ENCODE results near the gene KNCN. TPM values are rescaled to one million over a fixed set of nuclear protein-coding genes. Genes with fewer than 3 reads are reported as not detected.

Gene KNCN
- total RNA-seq, 1 donor: not detected

- no peak overlapping the region for H3K4me3 ChIP-seq (ENCODE audit: low read depth, low read length)
- DNase-seq (ENCODE audit: low read depth): no peak
- TF ChIP-seq CTCF (IDR thresholded peaks at IDR 0.05; ENCODE audit: insufficient read depth, low read depth, low read length): no peak
Observed at GRCh38 chr1:46558966-46559365, 7.5 kb upstream of the KNCN start.

DNA sequence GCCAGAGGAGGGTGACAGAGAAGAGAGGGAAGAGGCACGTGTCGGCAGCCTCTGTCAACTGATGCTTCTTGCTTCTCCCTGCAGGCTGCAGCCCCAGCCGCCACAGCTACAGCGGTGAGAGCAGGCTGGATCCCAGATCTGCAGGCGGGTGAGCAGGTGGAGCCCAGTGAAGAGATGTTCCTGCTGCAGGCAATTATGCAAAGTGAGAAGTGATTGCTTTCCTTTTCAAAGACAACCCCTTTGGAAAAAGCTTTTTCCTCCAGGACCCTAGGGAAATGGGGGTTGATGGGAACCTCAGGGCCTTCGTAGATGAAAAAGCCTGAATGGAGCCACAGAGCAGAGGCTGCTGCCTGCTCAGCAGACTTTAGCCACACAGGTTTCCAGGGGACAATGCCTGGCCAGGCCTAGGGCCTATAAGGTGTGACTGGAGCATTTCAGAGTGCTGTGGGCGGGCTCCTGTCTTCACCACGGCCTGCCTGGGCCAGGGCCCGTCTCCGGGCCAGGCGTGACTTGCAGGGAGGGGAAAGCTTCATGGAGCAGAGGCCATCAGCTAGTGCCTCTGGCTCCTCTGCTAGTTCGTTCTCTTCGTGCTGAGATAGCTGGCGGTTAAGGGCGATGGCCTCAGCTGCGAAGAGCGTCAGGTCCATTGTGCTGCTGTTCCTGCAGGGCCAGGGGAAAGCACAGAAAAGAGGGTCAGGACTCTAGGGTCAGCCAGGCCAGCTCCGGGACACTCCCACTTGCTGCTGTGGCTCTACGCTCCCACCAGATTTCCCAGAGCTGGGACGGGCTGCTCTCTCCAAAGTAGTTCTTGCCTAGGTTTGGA lies 6.9 kb upstream of the KNCN start:
- H3K4me3 ChIP-seq (ENCODE audit: low read depth, low read length): no peak overlapping the region
- no peak for TF ChIP-seq CTCF (IDR thresholded peaks at IDR 0.05; ENCODE audit: insufficient read depth, low read depth, low read length)
- DNase-seq (ENCODE audit: low read depth): no peak

- no peak for DNase-seq (ENCODE audit: low read depth)
- no peak for TF ChIP-seq CTCF (IDR thresholded peaks at IDR 0.05; ENCODE audit: insufficient read depth, low read depth, low read length)
Observed at GRCh38 chr1:46557403-46557802, 6.0 kb upstream of the KNCN start.

DNA sequence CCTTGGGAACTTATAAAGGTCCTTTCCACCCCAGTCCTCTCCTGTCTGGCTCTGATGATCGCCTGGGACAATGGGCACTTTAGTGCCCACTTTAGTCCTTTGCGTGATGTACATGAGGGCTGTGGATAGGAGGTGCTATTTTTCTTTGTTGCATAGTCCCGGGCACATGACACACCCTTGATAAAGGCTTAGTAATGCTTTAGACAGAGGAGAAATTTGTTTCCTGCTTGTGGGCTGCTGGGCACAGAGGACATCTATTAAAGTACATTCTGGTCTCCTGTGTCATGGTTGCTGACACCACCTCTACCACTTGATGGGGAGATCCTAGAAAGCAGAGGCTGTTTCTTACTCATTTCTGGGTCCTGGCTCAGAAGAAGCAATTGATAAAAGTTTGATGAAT lies 5.4 kb upstream of the KNCN start:
- H3K4me3 ChIP-seq (ENCODE audit: low read depth, low read length): no peak overlapping the region
- TF ChIP-seq CTCF (IDR thresholded peaks at IDR 0.05; ENCODE audit: insufficient read depth, low read depth, low read length): no peak
- peak; percentile 10 for DNase-seq (ENCODE audit: low read depth)

More at GRCh38 chr1:46557403-46557802, 6.0 kb upstream of the KNCN start:
- H3K4me3 ChIP-seq (ENCODE audit: low read depth, low read length): no peak overlapping the region

DNA sequence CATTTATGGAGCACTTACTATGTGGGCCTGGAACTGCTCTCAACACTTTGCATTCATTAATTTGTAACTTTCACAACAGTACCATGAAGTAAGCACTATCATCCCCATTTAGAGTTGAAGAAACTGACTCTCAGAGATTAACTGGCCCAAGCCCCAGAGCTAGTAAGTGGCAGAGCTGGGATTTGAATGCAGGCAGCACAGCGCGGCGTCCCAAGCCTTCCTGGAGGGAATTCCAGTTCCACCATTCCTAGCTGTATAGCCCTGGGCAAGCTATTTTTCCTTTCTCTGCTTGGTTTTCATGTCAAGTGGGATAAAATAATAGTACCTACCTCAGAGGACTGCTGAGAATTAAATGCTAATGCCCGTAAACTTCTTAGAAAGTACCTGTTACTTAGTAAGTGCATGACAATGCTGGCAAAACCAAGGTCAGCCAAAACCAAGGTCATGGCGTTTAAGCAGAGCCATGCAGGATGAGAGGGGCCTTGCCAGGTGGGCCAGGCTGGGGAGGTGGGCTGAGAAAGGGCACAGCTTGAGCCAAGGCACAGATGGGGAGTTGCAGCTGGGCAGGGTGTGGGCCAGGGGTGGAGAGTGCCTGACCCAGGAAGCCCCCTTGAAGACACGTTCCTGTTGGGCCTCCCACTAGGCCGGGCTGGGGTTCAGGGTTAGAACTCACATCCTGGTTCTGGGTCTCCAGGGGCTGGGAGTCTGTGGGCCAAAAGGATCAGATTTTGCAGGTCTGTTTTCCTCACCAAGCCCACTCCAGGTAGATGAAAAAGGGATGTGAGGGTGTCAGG lies 4.6 kb upstream of the KNCN start:
- TF ChIP-seq CTCF (IDR thresholded peaks at IDR 0.05; ENCODE audit: insufficient read depth, low read depth, low read length): no peak
- no peak for DNase-seq (ENCODE audit: low read depth)
- H3K4me3 ChIP-seq (ENCODE audit: low read depth, low read length): no peak overlapping the region

GRCh38 chr1:46554597-46555381 lies 3.3 kb upstream of the KNCN start:
- no peak for DNase-seq (ENCODE audit: low read depth)
- no peak overlapping the region for H3K4me3 ChIP-seq (ENCODE audit: low read depth, low read length)
- TF ChIP-seq CTCF (IDR thresholded peaks at IDR 0.05; ENCODE audit: insufficient read depth, low read depth, low read length): no peak
